ENCODE measurements around the gene GMNN.

DNA sequence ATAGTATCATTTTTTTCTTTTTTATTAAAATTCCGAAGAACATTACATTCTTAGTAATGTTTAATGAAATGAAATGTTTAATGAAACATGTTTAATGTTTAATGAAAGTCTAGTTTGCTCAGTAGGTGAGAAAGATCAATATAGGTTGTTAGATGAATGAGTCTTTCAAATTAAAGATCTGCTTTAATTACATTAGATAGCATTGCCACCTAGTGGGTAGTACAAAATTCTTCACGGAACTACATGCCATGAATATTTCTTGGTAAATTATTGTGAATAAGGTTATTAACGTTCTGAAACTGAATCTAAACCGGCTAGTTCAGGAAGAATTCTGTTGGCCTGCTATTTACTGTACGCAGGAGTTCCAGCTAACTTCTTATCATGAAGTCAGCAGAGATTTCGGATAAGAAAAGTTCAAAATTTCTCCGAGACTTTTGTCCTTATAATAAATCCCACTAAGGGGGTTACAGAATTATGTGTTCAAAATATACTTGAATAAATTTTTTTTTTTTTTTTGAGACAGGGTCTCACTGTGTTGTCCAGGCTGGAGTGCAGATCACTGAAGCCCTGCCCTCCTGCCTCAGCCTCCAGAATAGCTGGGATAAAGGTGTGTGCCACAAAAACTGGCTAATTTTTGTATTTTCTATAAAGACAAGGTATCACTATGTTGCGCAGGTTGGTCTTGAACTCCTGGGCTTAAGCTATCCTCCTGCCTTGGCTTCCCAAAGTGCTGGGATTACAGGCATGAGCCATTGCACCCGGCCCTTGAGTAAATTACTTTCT, 7.9 kb upstream of the GMNN start:
- TF ChIP-seq POLR2AphosphoS5 (IDR thresholded peaks at IDR 0.05; ENCODE audit: borderline replicate concordance, low read depth, low read length) (no peak), EZH2 (IDR thresholded peaks at IDR 0.05) (no peak)

Measured in SK-N-MC (cell line).